PC-9 (cell line): Measurements from ENCODE around the gene FEN1.

ENCODE experiments used
- EZH2 ChIP-seq: fragments of 200-600 bp; sonication (generic); IDR thresholded peaks from 2 replicates; pipeline ENCODE4 v1.8.0; 2017; ENCODE audit warnings: antibody characterized with exemption, low read depth
- TF ChIP-seq, protein P1 (sequence below): fragments of 200-600 bp; sonication (generic); conservative IDR thresholded peaks from 2 replicates; pipeline ENCODE4 v1.6.1; 2017; ENCODE audit warnings: mixed run types, antibody characterized with exemption, mild to moderate bottlenecking, moderate library complexity

DNA sequence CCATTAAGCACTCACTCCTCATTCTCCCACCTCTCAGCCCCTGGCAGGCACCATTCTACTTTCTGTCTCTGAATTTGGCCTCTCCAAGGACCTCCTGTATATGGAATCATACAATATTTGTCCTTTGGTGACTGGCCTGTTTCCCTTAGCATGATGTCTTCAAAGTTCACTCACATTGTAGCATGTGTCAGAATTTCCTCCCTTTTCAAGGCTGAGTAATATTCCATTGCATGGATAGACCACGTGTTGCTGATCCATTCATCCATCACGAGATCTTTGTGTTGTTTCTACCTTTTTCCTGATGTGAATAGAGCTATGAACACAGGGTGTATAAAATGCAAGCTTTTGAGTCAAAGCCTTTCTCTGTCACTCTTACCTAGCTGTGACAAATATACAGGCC is 47.0 kb downstream of the FEN1 start:
- TF ChIP-seq, protein P1, sequence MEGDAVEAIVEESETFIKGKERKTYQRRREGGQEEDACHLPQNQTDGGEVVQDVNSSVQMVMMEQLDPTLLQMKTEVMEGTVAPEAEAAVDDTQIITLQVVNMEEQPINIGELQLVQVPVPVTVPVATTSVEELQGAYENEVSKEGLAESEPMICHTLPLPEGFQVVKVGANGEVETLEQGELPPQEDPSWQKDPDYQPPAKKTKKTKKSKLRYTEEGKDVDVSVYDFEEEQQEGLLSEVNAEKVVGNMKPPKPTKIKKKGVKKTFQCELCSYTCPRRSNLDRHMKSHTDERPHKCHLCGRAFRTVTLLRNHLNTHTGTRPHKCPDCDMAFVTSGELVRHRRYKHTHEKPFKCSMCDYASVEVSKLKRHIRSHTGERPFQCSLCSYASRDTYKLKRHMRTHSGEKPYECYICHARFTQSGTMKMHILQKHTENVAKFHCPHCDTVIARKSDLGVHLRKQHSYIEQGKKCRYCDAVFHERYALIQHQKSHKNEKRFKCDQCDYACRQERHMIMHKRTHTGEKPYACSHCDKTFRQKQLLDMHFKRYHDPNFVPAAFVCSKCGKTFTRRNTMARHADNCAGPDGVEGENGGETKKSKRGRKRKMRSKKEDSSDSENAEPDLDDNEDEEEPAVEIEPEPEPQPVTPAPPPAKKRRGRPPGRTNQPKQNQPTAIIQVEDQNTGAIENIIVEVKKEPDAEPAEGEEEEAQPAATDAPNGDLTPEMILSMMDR, result no peak
- TF ChIP-seq EZH2, result no peak
